Measurements from ENCODE around the gene MYO7A. TPM values are rescaled to one million over a fixed set of nuclear protein-coding genes. Genes with fewer than 3 reads are reported as not detected.
A peak's percentile ranks its signal among the peaks of the same experiment; 100 is the strongest.

MYO7A gene
- total RNA-seq (2014; rRNA removed; shearing (Covaris generic)) (2.3 and 5.4 TPM in 2 replicates), polyA plus RNA-seq (2016; fragmentation: Nextera tagmentation; extraction: Ambion mirVana) (1.7 and 1.8 TPM in 2 replicates)
- long read RNA-seq, partial matches to known transcripts, result 0 of 2 reads
- long read RNA-seq, other reads (novel, unspliced or antisense), result 2 of 2 reads

DNA sequence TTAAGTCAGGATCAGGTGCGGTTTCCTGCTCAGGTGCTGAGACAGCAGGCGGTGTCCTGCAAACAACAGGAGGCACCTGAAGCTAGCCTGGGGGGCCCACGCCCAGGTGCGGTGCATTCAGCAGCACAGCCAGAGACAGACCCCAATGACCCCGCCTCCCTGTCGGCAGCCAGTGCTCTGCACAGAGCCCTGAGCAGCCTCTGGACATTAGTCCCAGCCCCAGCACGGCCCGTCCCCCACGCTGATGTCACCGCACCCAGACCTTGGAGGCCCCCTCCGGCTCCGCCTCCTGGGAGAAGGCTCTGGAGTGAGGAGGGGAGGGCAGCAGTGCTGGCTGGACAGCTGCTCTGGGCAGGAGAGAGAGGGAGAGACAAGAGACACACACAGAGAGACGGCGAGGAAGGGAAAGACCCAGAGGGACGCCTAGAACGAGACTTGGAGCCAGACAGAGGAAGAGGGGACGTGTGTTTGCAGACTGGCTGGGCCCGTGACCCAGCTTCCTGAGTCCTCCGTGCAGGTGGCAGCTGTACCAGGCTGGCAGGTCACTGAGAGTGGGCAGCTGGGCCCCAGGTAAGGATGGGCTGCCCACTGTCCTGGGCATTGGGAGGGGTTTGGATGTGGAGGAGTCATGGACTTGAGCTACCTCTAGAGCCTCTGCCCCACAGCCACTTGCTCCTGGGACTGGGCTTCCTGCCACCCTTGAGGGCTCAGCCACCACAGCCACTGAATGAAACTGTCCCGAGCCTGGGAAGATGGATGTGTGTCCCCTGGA, at the start of gene MYO7A:
Gene MYO7A, plus strand, starts transcription at position 327 of the 772 bp plus-strand sequence. CDS start 2,389 bp downstream, outside the sequence.
- Histone ChIP-seq H3K4me1 (ENCODE audit: insufficient read depth) (peaks cover 8% of the 10 kb centered on the region), H3K27ac (ENCODE audit: low read depth) (no peak within 1 kb of the TSS), H3K27me3 (ENCODE audit: insufficient read depth) (no peaks in the 10 kb centered on the region), H3K36me3 (ENCODE audit: insufficient read depth) (no peaks in the 10 kb centered on the region), H3K9me2 (ENCODE audit: insufficient read depth) (no peaks in the 10 kb centered on the region), H2AFZ (peak within 1 kb of the TSS; percentile 99), H3F3A (replicated peaks; ENCODE audit: low read depth) (0 out of 2 replicates have a peak, but pooled peaks cover 4% of the 10 kb centered on the region), H3K4me2 (peak within 1 kb of the TSS; percentile 93), H3K4me3 (peak within 1 kb of the TSS; percentile 71), H4K20me1 (replicated peaks; ENCODE audit: insufficient read depth) (no peaks in the 10 kb centered on the region), H3K79me2 (replicated peaks; ENCODE audit: insufficient read depth) (no peaks in the 10 kb centered on the region)
- TF ChIP-seq REST (IDR thresholded peaks at IDR 0.05; ENCODE audit: unreplicated experiment) (no peak), POLR2AphosphoS5 (IDR thresholded peaks at IDR 0.05; ENCODE audit: low read depth) (peak; percentile 28; the same call in 1 of the 2 replicates)
- Mint-ChIP-seq H3K27ac (no peak within 1 kb of the TSS), H3K27me3 (ENCODE audit: insufficient read depth, low read depth, poor library complexity) (peaks cover 14% of the 10 kb centered on the region), H3K36me3 (ENCODE audit: low read depth) (peaks cover 5% of the 10 kb centered on the region; the same call in 1 of the 3 replicates), H3K4me3 (peak within 1 kb of the TSS; percentile 61), H3K4me1 (peaks cover 24% of the 10 kb centered on the region), H3K9me3 (no peaks in the 10 kb centered on the region)
- ATAC-seq, result peak; percentile 67
- peak; percentile 64 for DNase-seq (ENCODE audit: low spot score)

- no peaks in the 10 kb centered on the region; the same call in 2 of the 3 replicates for H3K9me3 Mint-ChIP-seq
- peaks cover 6% of the 10 kb centered on the region; the same call in 2 of the 3 replicates for H3K4me1 Mint-ChIP-seq
- Histone ChIP-seq H3K4me2 (no peak overlapping the region), H3K36me3 (ENCODE audit: insufficient read depth) (peaks cover 5% of the 10 kb centered on the region; the same call in 1 of the 2 replicates), H3K4me1 (ENCODE audit: insufficient read depth) (no peaks in the 10 kb centered on the region), H3F3A (replicated peaks; ENCODE audit: low read depth) (no peaks in the 10 kb centered on the region), H3K9me2 (ENCODE audit: insufficient read depth) (no peaks in the 10 kb centered on the region), H3K79me2 (replicated peaks; ENCODE audit: insufficient read depth) (peaks cover 16% of the 10 kb centered on the region; the same call in 1 of the 2 replicates), H4K20me1 (replicated peaks; ENCODE audit: insufficient read depth) (no peaks in the 10 kb centered on the region), H3K4me3 (no peak overlapping the region), H3K27ac (ENCODE audit: low read depth) (no peak overlapping the region), H2AFZ (no peak overlapping the region), H3K27me3 (ENCODE audit: insufficient read depth) (no peaks in the 10 kb centered on the region)
- H3K27me3 Mint-ChIP-seq (ENCODE audit: insufficient read depth, low read depth, poor library complexity), result peaks cover 10% of the 10 kb centered on the region
- ATAC-seq (no peak), DNase-seq (ENCODE audit: low spot score) (no peak)
- no peak overlapping the region for H3K4me3 Mint-ChIP-seq
- no peaks in the 10 kb centered on the region; the same call in 2 of the 3 replicates for H3K36me3 Mint-ChIP-seq (ENCODE audit: low read depth)
- H3K27ac Mint-ChIP-seq, result no peak overlapping the region
- TF ChIP-seq, protein P1, sequence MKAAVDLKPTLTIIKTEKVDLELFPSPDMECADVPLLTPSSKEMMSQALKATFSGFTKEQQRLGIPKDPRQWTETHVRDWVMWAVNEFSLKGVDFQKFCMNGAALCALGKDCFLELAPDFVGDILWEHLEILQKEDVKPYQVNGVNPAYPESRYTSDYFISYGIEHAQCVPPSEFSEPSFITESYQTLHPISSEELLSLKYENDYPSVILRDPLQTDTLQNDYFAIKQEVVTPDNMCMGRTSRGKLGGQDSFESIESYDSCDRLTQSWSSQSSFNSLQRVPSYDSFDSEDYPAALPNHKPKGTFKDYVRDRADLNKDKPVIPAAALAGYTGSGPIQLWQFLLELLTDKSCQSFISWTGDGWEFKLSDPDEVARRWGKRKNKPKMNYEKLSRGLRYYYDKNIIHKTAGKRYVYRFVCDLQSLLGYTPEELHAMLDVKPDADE (IDR thresholded peaks at IDR 0.05), result no peak
- no peak for TF ChIP-seq EZH2phosphoT487 (IDR thresholded peaks at IDR 0.05; ENCODE audit: unreplicated experiment)
- TF ChIP-seq CREB1 (CRISPR knock-in tag; IDR thresholded peaks at IDR 0.05; ENCODE audit: low read depth), result no peak
- no peak for TF ChIP-seq ZNF331 (CRISPR knock-in tag; IDR thresholded peaks at IDR 0.05; ENCODE audit: low read depth)
- no peak for TF ChIP-seq ZNF462 (CRISPR knock-in tag; IDR thresholded peaks at IDR 0.05)
- no peak for TF ChIP-seq NANOG (IDR thresholded peaks at IDR 0.05; ENCODE audit: borderline replicate concordance)
- no peak for TF ChIP-seq JUNB (IDR thresholded peaks at IDR 0.05; ENCODE audit: unreplicated experiment)
These were observed 48.4 kb upstream of the MYO7A start for GRCh38 chr11:77079666-77080065.
